Keratinocyte (primary cell): ENCODE results near the gene DCTN3.

Source experiments
- CTCF ChIP-seq, 3 experiments: IDR thresholded peaks in 1 of 3; conservative IDR thresholded peaks in 1 of 3; optimal IDR thresholded peaks in 1 of 3; 2 replicates in 2 of 3; 3 replicates in 1 of 3; pipeline versions ENCODE3 to v1.5.1; 2011; ENCODE audit warnings: low read length in 3 of 3, mild to moderate bottlenecking in 3 of 3, moderate library complexity in 2 of 3, control low read depth in 1 of 3, inconsistent platforms in 1 of 3; ENCODE audit not compliant: insufficient read depth in 2 of 3; ENCODE audit errors: extremely low read depth in 1 of 3
- EZH2 ChIP-seq: IDR thresholded peaks from one replicate; pipeline ENCODE4 v1.6.1; 2012; ENCODE audit warnings: inconsistent platforms, mild to moderate bottlenecking, low read length, moderate library complexity

- TF ChIP-seq CTCF (optimal IDR thresholded peaks at IDR 0.05 in 1 of 3, IDR thresholded peaks at IDR 0.05 in 1 of 3, conservative IDR thresholded peaks at IDR 0.05 in 1 of 3; ENCODE audit: extremely low read depth in 1 of 3, insufficient read depth in 2 of 3, low read length in 3 of 3) (no peak), EZH2 (no peak)
These were observed 51.5 kb downstream of the DCTN3 start for GRCh38 chr9:34568774-34569173.
